NCI-H187 treated with DMSO at 0.1 percent for 48 hours (cell line): ENCODE data around the gene CERK.
"Not testable (repeated sequence)": the region's sequence is repeated elsewhere in the genome, so short reads cannot be mapped to it uniquely, and the experiment has no call there.

Experiments used
- DNase-seq: peaks from one replicate; lab custom pipeline; 2025; lab: John Stamatoyannopoulos, UW

CERK gene

GRCh38 chr22:46646531-46647215 lies 91.4 kb downstream of the CERK start:
- DNase-seq: no peak

GRCh38 chr22:46642840-46643480 lies 95.1 kb downstream of the CERK start:
- DNase-seq: not testable (repeated sequence)

GRCh38 chr22:46641811-46642266 lies 96.2 kb downstream of the CERK start:
- no peak for DNase-seq

- no peak for DNase-seq
Measured at GRCh38 chr22:46640293-46641055, 97.6 kb downstream of the CERK start.

- no peak for DNase-seq
Measured at GRCh38 chr22:46639843-46640242, 98.2 kb downstream of the CERK start.

GRCh38 chr22:46638601-46639431 lies 99.2 kb downstream of the CERK start:
- DNase-seq: no peak

GRCh38 chr22:46637711-46638600 lies 100.1 kb downstream of the CERK start:
- no peak for DNase-seq

- no peak for DNase-seq
Measured at GRCh38 chr22:46636221-46637002, 101.6 kb downstream of the CERK start.

- no peak for DNase-seq
Measured at GRCh38 chr22:46635756-46636155, 102.3 kb downstream of the CERK start.

- not testable (repeated sequence) for DNase-seq
Measured at GRCh38 chr22:46634973-46635685, 102.9 kb downstream of the CERK start.
